Uterine smooth muscle cell (primary cell): Measurements from ENCODE around the gene TBKBP1. TPM values are rescaled to one million over a fixed set of nuclear protein-coding genes. Genes with fewer than 3 reads are reported as not detected.

Experiments used
- total RNA-seq: library from RNA; depleted of rRNA; stranded (reverse); fragments of >200 nt; gene quantifications from 2 replicates; pipeline ENCODE4 v1.2.3, GENCODE V29; 2014

TBKBP1 gene
- 8.7 and 11.1 TPM in 2 replicates for total RNA-seq

GRCh38 chr17:47693731-47694580, at the start of gene TBKBP1:
TSS of gene TBKBP1 (plus strand) at chr17:47694161. CDS start at chr17:47696113, 1,952 bp downstream.

GRCh38 chr17:47649153-47649971, 44.6 kb upstream of the TBKBP1 start, which contains the start of gene KPNB1:
TSS of gene KPNB1 (plus strand) at chr17:47649919. CDS start at chr17:47650245, 326 bp downstream.

GRCh38 chr17:47733047-47733673, 39.2 kb downstream of the TBKBP1 start, which contains the start of gene TBX21:
TSS of gene TBX21 (plus strand) at chr17:47733236. CDS start at chr17:47733455, 219 bp downstream.

Other genes with a start within 250 kb of the TBKBP1 start
- 116 and 142 TPM in 2 replicates for gene NPEPPS, start 163.1 kb upstream of the TBKBP1 start, total RNA-seq
- gene KPNB1, start 44.2 kb upstream of the TBKBP1 start, total RNA-seq, result 506 and 887 TPM in 2 replicates
- 0.12 and 1.4 TPM in 2 replicates for gene TBX21, start 39.1 kb downstream of the TBKBP1 start, total RNA-seq
- 7.0 and 9.5 TPM in 2 replicates for gene OSBPL7, start 127.6 kb downstream of the TBKBP1 start, total RNA-seq
- 21.4 and 22.5 TPM in 2 replicates for gene MRPL10, start 137.4 kb downstream of the TBKBP1 start, total RNA-seq
- 0.11 TPM in 1 of 2 replicates, not detected in the other for gene LRRC46, start 137.5 kb downstream of the TBKBP1 start, total RNA-seq
- gene SCRN2, start 147.1 kb downstream of the TBKBP1 start, total RNA-seq, result 28.3 and 35.2 TPM in 2 replicates
- 0.11 TPM in 1 of 2 replicates, not detected in the other for gene SP6, start 157.0 kb downstream of the TBKBP1 start, total RNA-seq
- 0.37 and 0.66 TPM in 2 replicates for gene SP2, start 202.1 kb downstream of the TBKBP1 start, total RNA-seq
- gene PNPO, start 247.4 kb downstream of the TBKBP1 start, total RNA-seq, result 18.4 and 31.6 TPM in 2 replicates